Measurements from ENCODE around the gene CTAG1B. TPM values are rescaled to one million over a fixed set of nuclear protein-coding genes. Genes with fewer than 3 reads are reported as not detected.
A peak's percentile ranks its signal among the peaks of the same experiment; 100 is the strongest.

The CTAG1B gene
- total RNA-seq, 1 donor from 2014 or later = not detected

DNA sequence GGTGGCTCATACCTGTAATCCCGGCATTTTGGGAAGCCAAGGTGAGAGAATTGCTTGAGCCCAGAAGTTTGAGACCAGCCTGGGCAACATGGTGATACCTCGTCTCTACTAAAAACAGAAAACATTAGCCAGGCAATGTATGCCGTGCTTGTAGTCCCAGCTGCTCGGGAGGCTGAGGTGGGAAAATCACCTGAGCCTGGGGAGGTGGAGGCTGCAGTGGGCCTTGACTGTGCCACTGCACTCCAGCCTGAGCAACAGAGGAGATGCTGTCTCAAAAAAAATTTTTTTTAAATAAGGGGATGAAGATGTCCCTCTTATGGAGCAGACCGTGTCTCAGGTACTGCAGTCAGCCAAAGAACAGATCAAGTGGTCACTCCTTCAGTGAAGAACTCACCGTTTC lies 13.5 kb downstream of the CTAG1B start:
- Mint-ChIP-seq H3K27me3 (ENCODE audit: low read depth, unreplicated experiment) (peaks cover 3% of the 10 kb centered on the region), H3K36me3 (ENCODE audit: low read depth, unreplicated experiment) (no peaks in the 10 kb centered on the region), H3K4me1 (ENCODE audit: low read depth, unreplicated experiment) (peaks cover 11% of the 10 kb centered on the region), H3K4me3 (ENCODE audit: unreplicated experiment) (no peak overlapping the region), H3K27ac (ENCODE audit: unreplicated experiment) (no peak overlapping the region), H3K9me3 (ENCODE audit: unreplicated experiment) (no peaks in the 10 kb centered on the region)
- Histone ChIP-seq H3K4me3 (ENCODE audit: insufficient read depth, low read depth, low read length) (no peak overlapping the region), H3K79me2 (ENCODE audit: insufficient read depth, low read length) (no peaks in the 10 kb centered on the region), H3K4me2 (ENCODE audit: low read length) (no peak overlapping the region), H3K27me3 (ENCODE audit: insufficient read depth, low read length) (no peaks in the 10 kb centered on the region), H3K36me3 (ENCODE audit: insufficient read depth, low read length) (no peaks in the 10 kb centered on the region), H3K9me3 (ENCODE audit: insufficient read depth, low read depth, low read length) (no peaks in the 10 kb centered on the region), H2AFZ (ENCODE audit: low read depth, low read length) (no peak overlapping the region), H4K20me1 (ENCODE audit: insufficient read depth, low read length) (no peaks in the 10 kb centered on the region), H3K9ac (ENCODE audit: low read length) (no peak overlapping the region), H3K27ac (ENCODE audit: low read depth, low read length) (no peak overlapping the region), H3K4me1 (ENCODE audit: insufficient read depth, low read length) (peaks cover 12% of the 10 kb centered on the region)
- DNase-seq (ENCODE audit: low read depth) (no peak), FAIRE-seq (no peak)
- no peak for TF ChIP-seq EZH2 (IDR thresholded peaks at IDR 0.05; ENCODE audit: insufficient read depth, low read length)
- TF ChIP-seq, protein P1, sequence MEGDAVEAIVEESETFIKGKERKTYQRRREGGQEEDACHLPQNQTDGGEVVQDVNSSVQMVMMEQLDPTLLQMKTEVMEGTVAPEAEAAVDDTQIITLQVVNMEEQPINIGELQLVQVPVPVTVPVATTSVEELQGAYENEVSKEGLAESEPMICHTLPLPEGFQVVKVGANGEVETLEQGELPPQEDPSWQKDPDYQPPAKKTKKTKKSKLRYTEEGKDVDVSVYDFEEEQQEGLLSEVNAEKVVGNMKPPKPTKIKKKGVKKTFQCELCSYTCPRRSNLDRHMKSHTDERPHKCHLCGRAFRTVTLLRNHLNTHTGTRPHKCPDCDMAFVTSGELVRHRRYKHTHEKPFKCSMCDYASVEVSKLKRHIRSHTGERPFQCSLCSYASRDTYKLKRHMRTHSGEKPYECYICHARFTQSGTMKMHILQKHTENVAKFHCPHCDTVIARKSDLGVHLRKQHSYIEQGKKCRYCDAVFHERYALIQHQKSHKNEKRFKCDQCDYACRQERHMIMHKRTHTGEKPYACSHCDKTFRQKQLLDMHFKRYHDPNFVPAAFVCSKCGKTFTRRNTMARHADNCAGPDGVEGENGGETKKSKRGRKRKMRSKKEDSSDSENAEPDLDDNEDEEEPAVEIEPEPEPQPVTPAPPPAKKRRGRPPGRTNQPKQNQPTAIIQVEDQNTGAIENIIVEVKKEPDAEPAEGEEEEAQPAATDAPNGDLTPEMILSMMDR (IDR thresholded peaks at IDR 0.05; ENCODE audit: insufficient read depth, low read depth, low read length) = no peak

DNA sequence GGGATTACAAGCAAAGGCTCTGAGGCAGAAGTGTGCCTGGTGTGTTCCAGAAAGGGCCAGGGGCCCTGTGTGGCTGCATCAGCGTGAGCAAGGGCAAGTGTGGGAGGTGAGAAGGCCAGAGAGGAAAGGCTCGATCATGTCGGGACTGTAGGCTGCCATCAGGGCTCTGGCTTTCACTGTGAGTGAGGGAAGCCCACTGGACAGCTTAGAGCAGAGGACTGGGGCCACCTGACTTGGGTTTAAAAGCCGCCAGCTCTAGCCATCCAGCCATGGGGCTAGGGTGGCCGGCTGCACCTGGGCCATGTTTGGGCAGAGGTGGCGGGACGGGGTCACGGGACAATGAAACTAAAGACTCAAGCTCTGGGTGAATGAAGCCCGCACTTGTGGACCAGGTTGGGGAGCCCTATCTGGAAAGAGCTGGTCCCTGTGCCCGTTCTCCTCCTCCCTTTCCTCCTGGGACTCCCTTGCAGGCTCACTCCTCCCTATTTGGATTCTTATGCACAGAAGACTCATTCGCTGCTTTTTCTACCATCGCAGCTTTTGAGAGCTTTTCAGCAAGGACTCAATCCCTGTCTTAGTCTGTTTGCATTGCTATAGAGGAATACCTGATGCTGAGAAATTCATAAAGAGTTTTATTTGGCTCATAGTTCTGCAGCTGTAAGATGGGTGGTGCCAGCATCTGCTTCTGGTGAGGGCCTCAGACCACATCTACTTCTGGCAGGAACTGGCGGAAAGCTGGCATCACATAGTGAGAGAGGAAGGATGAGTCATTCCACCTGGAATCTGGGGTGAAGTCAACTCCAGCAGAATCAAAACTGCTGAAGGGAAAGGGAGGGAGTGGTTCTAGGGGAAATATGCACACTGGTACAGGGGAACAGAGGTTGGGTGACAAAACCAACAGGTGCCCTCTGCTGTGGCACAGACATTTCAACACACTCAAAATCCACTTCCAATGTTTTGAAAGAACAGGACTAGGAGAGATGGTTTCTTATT lies 15.3 kb downstream of the CTAG1B start:
- Histone ChIP-seq H3K4me2 (ENCODE audit: low read length) (peak overlapping the region; percentile 16), H3K79me2 (ENCODE audit: insufficient read depth, low read length) (no peaks in the 10 kb centered on the region), H4K20me1 (ENCODE audit: insufficient read depth, low read length) (no peaks in the 10 kb centered on the region), H3K9me3 (ENCODE audit: insufficient read depth, low read depth, low read length) (no peaks in the 10 kb centered on the region), H3K4me3 (ENCODE audit: insufficient read depth, low read depth, low read length) (no peak overlapping the region), H3K9ac (ENCODE audit: low read length) (no peak overlapping the region), H3K27me3 (ENCODE audit: insufficient read depth, low read length) (no peaks in the 10 kb centered on the region), H3K4me1 (ENCODE audit: insufficient read depth, low read length) (peaks cover 21% of the 10 kb centered on the region), H2AFZ (ENCODE audit: low read depth, low read length) (no peak overlapping the region), H3K27ac (ENCODE audit: low read depth, low read length) (no peak overlapping the region), H3K36me3 (ENCODE audit: insufficient read depth, low read length) (no peaks in the 10 kb centered on the region)
- peaks cover 17% of the 10 kb centered on the region for H3K4me1 Mint-ChIP-seq (ENCODE audit: low read depth, unreplicated experiment)
- H3K27ac Mint-ChIP-seq (ENCODE audit: unreplicated experiment) = no peak overlapping the region
- H3K36me3 Mint-ChIP-seq (ENCODE audit: low read depth, unreplicated experiment) = no peaks in the 10 kb centered on the region
- H3K27me3 Mint-ChIP-seq (ENCODE audit: low read depth, unreplicated experiment) = peaks cover 3% of the 10 kb centered on the region
- TF ChIP-seq, protein P1 (IDR thresholded peaks at IDR 0.05; ENCODE audit: insufficient read depth, low read depth, low read length) = no peak
- TF ChIP-seq EZH2 (IDR thresholded peaks at IDR 0.05; ENCODE audit: insufficient read depth, low read length) = no peak
- H3K4me3 Mint-ChIP-seq (ENCODE audit: unreplicated experiment) = no peak overlapping the region
- no peaks in the 10 kb centered on the region for H3K9me3 Mint-ChIP-seq (ENCODE audit: unreplicated experiment)
- peak; percentile 97 for FAIRE-seq
- peak; percentile 72 for DNase-seq (ENCODE audit: low read depth)

All from astrocyte (in vitro differentiated cells and primary cell).